PC-3 (cell line): ENCODE results near the gene MED13. TPM values are rescaled to one million over a fixed set of nuclear protein-coding genes. Genes with fewer than 3 reads are reported as not detected.
A peak's percentile ranks its signal among the peaks of the same experiment; 100 is the strongest.

Experiments
- ATAC-seq: fragments of 200-7000 bp; cut with Tn5 transposase; 2 replicates; pipeline ENCODE4 v1.9.1; 2020; ENCODE audit warnings: mild to moderate bottlenecking, moderate library complexity
- BruUV-seq: library from RNA; stranded (reverse); fragments of 400-500 nt; replicated peaks from 2 replicates; lab custom pipeline; 2021; lab: Mats Ljungman, UMichigan
- CTCF ChIA-PET: fragments of 300-600 bp; sonication (Branson Sonifier 250); formaldehyde crosslinking; loops from one replicate; lab custom pipeline; 2022; ENCODE audit warnings: antibody characterized with exemption; lab: Charles Lee
- POLR2A ChIA-PET: fragments of 300-600 bp; sonication (Branson Sonifier 250); formaldehyde crosslinking; loops from one replicate; lab custom pipeline; 2022; ENCODE audit warnings: antibody characterized with exemption; ENCODE audit not compliant: unreplicated experiment; lab: Charles Lee
- DNase-seq: peaks from one replicate; pipeline ENCODE4 v3.0.0-alpha.2; 2015
- H2AFZ ChIP-seq: fragments of 300-600 bp; sonication (generic); 2 replicates; pipeline ENCODE4 v1.6.0; 2016; ENCODE audit warnings: antibody characterized with exemption, low read length
- H3F3A ChIP-seq: fragments of 300-600 bp; sonication (generic); one replicate; pipeline ENCODE4 v1.6.0; 2017; ENCODE audit warnings: antibody characterized with exemption, low read length, control low read depth, mild to moderate bottlenecking; ENCODE audit not compliant: unreplicated experiment
- H3K27ac ChIP-seq: fragments of 300-600 bp; sonication (generic); 2 replicates; pipeline ENCODE4 v1.5.1; 2016; ENCODE audit warnings: mild to moderate bottlenecking, low read length
- H3K27me3 ChIP-seq: fragments of 300-600 bp; sonication (generic); 2 replicates; pipeline ENCODE4 v1.6.1; 2016; ENCODE audit warnings: low read length, mixed read lengths
- H3K36me3 ChIP-seq: fragments of 300-600 bp; sonication (generic); 2 replicates; pipeline ENCODE4 v1.6.1; 2016; ENCODE audit warnings: low read depth, mixed run types, low read length, mixed read lengths
- H3K4me1 ChIP-seq: fragments of 300-600 bp; sonication (generic); 2 replicates; pipeline ENCODE4 v1.5.1; 2016; ENCODE audit warnings: low read length; ENCODE audit not compliant: insufficient read depth
- H3K4me2 ChIP-seq: fragments of 300-600 bp; sonication (generic); 2 replicates; pipeline ENCODE4 v1.6.0; 2016; ENCODE audit warnings: low read length
- H3K4me3 ChIP-seq: fragments of 300-600 bp; sonication (generic); 2 replicates; pipeline ENCODE4 v1.5.1; 2016; ENCODE audit warnings: mild to moderate bottlenecking, low read length, mixed read lengths
- H3K79me2 ChIP-seq: fragments of 300-600 bp; sonication (generic); 2 replicates; pipeline ENCODE4 v1.6.1; 2017; ENCODE audit warnings: low read length, mixed read lengths
- H3K9ac ChIP-seq: fragments of 300-600 bp; sonication (generic); 2 replicates; pipeline ENCODE4 v1.6.0; 2016; ENCODE audit warnings: mild to moderate bottlenecking, low read length
- H3K9me2 ChIP-seq: fragments of 300-600 bp; sonication (generic); replicated peaks from 2 replicates; pipeline ENCODE4 v1.6.1; 2016; ENCODE audit warnings: mixed run types, low read length, mixed read lengths
- H3K9me3 ChIP-seq: fragments of 300-600 bp; sonication (generic); 2 replicates; pipeline ENCODE4 v1.6.1; 2016; ENCODE audit warnings: low read length, mixed read lengths
- H4K20me1 ChIP-seq: fragments of 300-600 bp; sonication (generic); 2 replicates; pipeline ENCODE4 v1.6.1; 2016; ENCODE audit warnings: low read length, mixed read lengths
- CTCF ChIP-seq: fragments of 300-600 bp; sonication (generic); conservative IDR thresholded peaks from 2 replicates; pipeline ENCODE4 v1.5.1; 2017; ENCODE audit warnings: antibody characterized with exemption, low read depth, mild to moderate bottlenecking, low read length
- EZH2 ChIP-seq: fragments of 300-600 bp; sonication (generic); IDR thresholded peaks from one replicate; pipeline ENCODE4 v1.6.1; 2017; ENCODE audit warnings: antibody characterized with exemption, mild to moderate bottlenecking, low read length; ENCODE audit not compliant: unreplicated experiment
- EZH2phosphoT487 ChIP-seq: fragments of 300-600 bp; sonication (generic); IDR thresholded peaks from 2 replicates; pipeline ENCODE4 v1.6.1; 2018; ENCODE audit warnings: mild to moderate bottlenecking, antibody characterized with exemption, low read length, borderline replicate concordance
- intact Hi-C: fragments of 100-400 bp; cut with micrococcal nuclease; formaldehyde crosslinking; loops from 2 replicates; pipeline ENCODE4 v1.9.0; 2023
- total RNA-seq: library from RNA; depleted of rRNA; stranded (reverse); fragments of >200 nt; gene quantifications from 2 replicates; pipeline ENCODE4 v1.2.3, GENCODE V29; 2014

MED13 gene
- total RNA-seq, 1 experiment from 2014 or later = 36.8 TPM

- peaks cover 25% of the 10 kb centered on the region for H3K4me1 ChIP-seq
- CTCF ChIA-PET = interaction anchor here (1.0 to 1.1 kb wide), 2 partner anchors 24 to 46 kb away, joined by 6 to 8 read pairs; no protein-coding TSS in a partner anchor
Measured at GRCh38 chr17:62111562-62112171, 46.6 kb upstream of the MED13 start.

GRCh38 chr17:62110923-62111484 is 45.9 kb upstream of the MED13 start:
- no peak for TF ChIP-seq EZH2phosphoT487
- no peak for TF ChIP-seq EZH2
- no peak for TF ChIP-seq CTCF
- no peaks in the 10 kb centered on the region for H3K9me2 ChIP-seq
- ATAC-seq (peak; percentile 68), DNase-seq (peak; percentile 70)
- H4K20me1 ChIP-seq = no peaks in the 10 kb centered on the region
- ChIA-PET CTCF (interaction anchor here (1.0 to 2.2 kb wide), 4 partner anchors 23 to 69 kb away, joined by 3 to 18 read pairs (median 7); no protein-coding TSS in a partner anchor), POLR2A (interaction anchor here (0.6 kb wide), 2 partner anchors 68 to 813 kb away, joined by 3 to 6 read pairs; no protein-coding TSS in a partner anchor)
- H3K4me1 ChIP-seq = peaks cover 25% of the 10 kb centered on the region
- BruUV-seq = no TSS peak
- no peaks in the 10 kb centered on the region for H3K79me2 ChIP-seq
- H3K9ac ChIP-seq = peak overlapping the region; percentile 19; the same call in 1 of the 2 replicates
- no peaks in the 10 kb centered on the region for H3K36me3 ChIP-seq
- peak overlapping the region; percentile 3; the same call in 1 of the 2 replicates for H3K4me2 ChIP-seq
- intact Hi-C loops = loop anchor here (1.0 to 2.0 kb wide), 2 partner anchors 54 to 68 kb away; no protein-coding TSS in a partner anchor
- no peaks in the 10 kb centered on the region for H3K9me3 ChIP-seq
- peak overlapping the region; percentile 58 for H3K27ac ChIP-seq
- H3K27me3 ChIP-seq = no peaks in the 10 kb centered on the region
- H2AFZ ChIP-seq = no peak overlapping the region; the same call in 1 of the 2 replicates
- H3K4me3 ChIP-seq = no peak overlapping the region
- H3F3A ChIP-seq = no peaks in the 10 kb centered on the region

More at GRCh38 chr17:62111562-62112171, 46.6 kb upstream of the MED13 start:
- no peaks in the 10 kb centered on the region for H3K9me3 ChIP-seq
- H3K9me2 ChIP-seq = no peaks in the 10 kb centered on the region
- H2AFZ ChIP-seq = no peak overlapping the region; the same call in 1 of the 2 replicates
- peak overlapping the region; percentile 19; the same call in 1 of the 2 replicates for H3K9ac ChIP-seq
- H3K27ac ChIP-seq = peak overlapping the region; percentile 58
- H3K4me3 ChIP-seq = no peak overlapping the region
- H3K79me2 ChIP-seq = no peaks in the 10 kb centered on the region
- no peaks in the 10 kb centered on the region for H4K20me1 ChIP-seq
- TF ChIP-seq EZH2 = no peak
- no peak for TF ChIP-seq CTCF
- TF ChIP-seq EZH2phosphoT487 = no peak
- POLR2A ChIA-PET = interaction anchor here (0.6 kb wide), 1 partner anchor 67 kb away, joined by 3 read pairs; no protein-coding TSS in a partner anchor
- ATAC-seq (no peak), DNase-seq (no peak)
- no peaks in the 10 kb centered on the region for H3F3A ChIP-seq
- H3K4me2 ChIP-seq = peak overlapping the region; percentile 3; the same call in 1 of the 2 replicates
- intact Hi-C loops = loop anchor here (1.0 to 2.0 kb wide), 2 partner anchors 53 to 68 kb away; no protein-coding TSS in a partner anchor
- H3K36me3 ChIP-seq = no peaks in the 10 kb centered on the region
- BruUV-seq = no TSS peak
- no peaks in the 10 kb centered on the region for H3K27me3 ChIP-seq
